ENCODE results near the gene ALG5. TPM values are rescaled to one million over a fixed set of nuclear protein-coding genes. Genes with fewer than 3 reads are reported as not detected.

Gene ALG5
- total and polyA plus RNA-seq, 4 donors, result 26.6 to 54.2 (median 44.4) TPM

DNA sequence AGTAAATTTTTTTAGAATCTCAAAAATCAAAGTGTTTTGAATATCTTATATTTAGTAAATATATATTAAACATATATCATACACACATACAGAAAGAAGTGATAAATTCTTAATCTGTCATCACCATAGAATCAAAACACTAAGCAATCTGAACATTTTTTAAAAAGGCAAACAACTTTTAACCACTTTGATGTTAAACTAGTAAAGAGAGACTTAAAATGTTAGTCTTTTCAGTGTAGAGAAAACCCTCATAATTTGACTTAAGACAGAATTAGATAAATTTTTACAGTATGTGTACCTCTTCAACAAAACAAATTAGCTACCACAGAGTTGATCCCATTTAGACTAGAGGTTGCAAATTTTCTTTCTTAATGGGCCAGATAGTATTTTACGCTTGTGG is 46.9 kb upstream of the ALG5 start:
- DNase-seq, result no peak
- no peak overlapping the region for H3K27ac ChIP-seq (ENCODE audit: low read depth in 1 of 2, low read length in 1 of 2)
- WGBS, 2 donors, result 100% methylated on average over 1 of the region's 1 CpG
- ATAC-seq (ENCODE audit: insufficient read depth, low FRiP score), result no peak
- H3K27me3 ChIP-seq (ENCODE audit: control insufficient read depth in 3 of 3, insufficient read depth in 3 of 3, low read length in 2 of 3), result no peaks in the 10 kb centered on the region
- H3K9ac ChIP-seq (ENCODE audit: insufficient read depth in 1 of 2, low read length in 2 of 2), result no peak overlapping the region
- no peak overlapping the region for H3K4me3 ChIP-seq
- H3K9me3 ChIP-seq (ENCODE audit: control insufficient read depth in 4 of 4, insufficient read depth in 3 of 4, low read length in 3 of 4), result no peaks in the 10 kb centered on the region
- no peaks in the 10 kb centered on the region for H3K4me1 ChIP-seq (ENCODE audit: control insufficient read depth in 5 of 5, insufficient read depth in 5 of 5, low read length in 5 of 5)
- peaks cover 7 to 29% (median 18%) of the 10 kb centered on the region in 4 donors for H3K36me3 ChIP-seq (ENCODE audit: control insufficient read depth in 4 of 4, insufficient read depth in 4 of 4, low read length in 4 of 4)
- TF ChIP-seq, protein P1, sequence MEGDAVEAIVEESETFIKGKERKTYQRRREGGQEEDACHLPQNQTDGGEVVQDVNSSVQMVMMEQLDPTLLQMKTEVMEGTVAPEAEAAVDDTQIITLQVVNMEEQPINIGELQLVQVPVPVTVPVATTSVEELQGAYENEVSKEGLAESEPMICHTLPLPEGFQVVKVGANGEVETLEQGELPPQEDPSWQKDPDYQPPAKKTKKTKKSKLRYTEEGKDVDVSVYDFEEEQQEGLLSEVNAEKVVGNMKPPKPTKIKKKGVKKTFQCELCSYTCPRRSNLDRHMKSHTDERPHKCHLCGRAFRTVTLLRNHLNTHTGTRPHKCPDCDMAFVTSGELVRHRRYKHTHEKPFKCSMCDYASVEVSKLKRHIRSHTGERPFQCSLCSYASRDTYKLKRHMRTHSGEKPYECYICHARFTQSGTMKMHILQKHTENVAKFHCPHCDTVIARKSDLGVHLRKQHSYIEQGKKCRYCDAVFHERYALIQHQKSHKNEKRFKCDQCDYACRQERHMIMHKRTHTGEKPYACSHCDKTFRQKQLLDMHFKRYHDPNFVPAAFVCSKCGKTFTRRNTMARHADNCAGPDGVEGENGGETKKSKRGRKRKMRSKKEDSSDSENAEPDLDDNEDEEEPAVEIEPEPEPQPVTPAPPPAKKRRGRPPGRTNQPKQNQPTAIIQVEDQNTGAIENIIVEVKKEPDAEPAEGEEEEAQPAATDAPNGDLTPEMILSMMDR (IDR thresholded peaks at IDR 0.05; ENCODE audit: control extremely low read depth, extremely low read depth), result no peak

DNA sequence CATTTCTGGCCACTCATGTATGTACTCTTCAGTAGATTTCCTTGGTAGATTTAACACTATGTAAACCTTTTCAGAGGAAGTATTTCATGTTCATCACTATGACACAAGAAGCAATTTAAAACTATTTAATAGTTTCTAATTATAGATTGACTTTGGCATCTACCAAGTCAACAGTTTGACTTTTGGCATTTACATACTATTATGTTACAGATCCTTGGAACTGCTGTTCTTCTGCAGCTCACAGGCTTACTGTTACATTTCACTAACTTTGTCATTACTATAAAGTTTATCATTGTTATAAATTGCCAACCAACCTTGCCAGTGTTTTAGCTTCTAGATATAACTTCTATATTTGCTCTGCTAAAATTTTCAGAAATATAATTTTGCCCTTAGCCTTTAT is 41.6 kb upstream of the ALG5 start:
- no peak overlapping the region for H3K27ac ChIP-seq (ENCODE audit: low read depth in 1 of 2, low read length in 1 of 2)

GRCh38 chr13:37039896-37040295 is 40.8 kb upstream of the ALG5 start:
- ATAC-seq (ENCODE audit: insufficient read depth, low FRiP score), result no peak
- H3K36me3 ChIP-seq (ENCODE audit: control insufficient read depth in 4 of 4, insufficient read depth in 4 of 4, low read length in 4 of 4), result peaks cover 16 to 48% (median 39%) of the 10 kb centered on the region in 4 donors

More for the DNA sequence above, 41.6 kb upstream of the ALG5 start:
- no peak overlapping the region for H3K9ac ChIP-seq (ENCODE audit: insufficient read depth in 1 of 2, low read length in 2 of 2)
- no peak overlapping the region for H3K4me3 ChIP-seq
- no peaks in the 10 kb centered on the region for H3K4me1 ChIP-seq (ENCODE audit: control insufficient read depth in 5 of 5, insufficient read depth in 5 of 5, low read length in 5 of 5)
- TF ChIP-seq, protein P1 (IDR thresholded peaks at IDR 0.05; ENCODE audit: control extremely low read depth, extremely low read depth), result no peak
- peaks cover 14 to 39% (median 33%) of the 10 kb centered on the region in 4 donors for H3K36me3 ChIP-seq (ENCODE audit: control insufficient read depth in 4 of 4, insufficient read depth in 4 of 4, low read length in 4 of 4)
- H3K9me3 ChIP-seq (ENCODE audit: control insufficient read depth in 4 of 4, insufficient read depth in 3 of 4, low read length in 3 of 4), result no peaks in the 10 kb centered on the region
- no peaks in the 10 kb centered on the region for H3K27me3 ChIP-seq (ENCODE audit: control insufficient read depth in 3 of 3, insufficient read depth in 3 of 3, low read length in 2 of 3)
- no peak for DNase-seq
- ATAC-seq (ENCODE audit: insufficient read depth, low FRiP score), result no peak

More at GRCh38 chr13:37039896-37040295, 40.8 kb upstream of the ALG5 start:
- H3K4me1 ChIP-seq (ENCODE audit: control insufficient read depth in 5 of 5, insufficient read depth in 5 of 5, low read length in 5 of 5), result no peaks in the 10 kb centered on the region
- H3K27ac ChIP-seq (ENCODE audit: low read depth in 1 of 2, low read length in 1 of 2), result no peak overlapping the region
- peaks cover 0 to 4% (median 0%) of the 10 kb centered on the region in 4 donors for H3K9me3 ChIP-seq (ENCODE audit: control insufficient read depth in 4 of 4, insufficient read depth in 3 of 4, low read length in 3 of 4)
- no peak overlapping the region for H3K4me3 ChIP-seq
- TF ChIP-seq, protein P1 (IDR thresholded peaks at IDR 0.05; ENCODE audit: control extremely low read depth, extremely low read depth), result no peak
- DNase-seq, result no peak
- H3K27me3 ChIP-seq (ENCODE audit: control insufficient read depth in 3 of 3, insufficient read depth in 3 of 3, low read length in 2 of 3), result no peaks in the 10 kb centered on the region
- no peak overlapping the region for H3K9ac ChIP-seq (ENCODE audit: insufficient read depth in 1 of 2, low read length in 2 of 2)

All from lung (tissue), 12 donors.